AG04450 (cell line): ENCODE data around the gene TSPOAP1. TPM values are rescaled to one million over a fixed set of nuclear protein-coding genes. Genes with fewer than 3 reads are reported as not detected.

Experiments
- CTCF ChIA-PET: fragments of 300-600, 350-600 bp; formaldehyde crosslinking; extraction: SDS; loops from one replicate; lab custom pipeline; 2022; ENCODE audit warnings: antibody characterized with exemption, inconsistent platforms; lab: Charles Lee
- POLR2A ChIA-PET: fragments of 350-600 bp; formaldehyde crosslinking; extraction: SDS; loops from one replicate; lab custom pipeline; 2021; ENCODE audit warnings: antibody characterized with exemption, inconsistent platforms; lab: Yijun Ruan, JAX
- DNase-seq: peaks from one replicate; pipeline ENCODE4 v3.0.0-alpha.2; 2011; ENCODE audit warnings: low read depth, low spot score
- H3K27ac ChIP-seq: one replicate; pipeline ENCODE4 v1.5.1; 2012; ENCODE audit warnings: low read depth, low read length, control low read depth
- H3K27me3 ChIP-seq: one replicate; pipeline ENCODE4 v1.6.0; 2012; ENCODE audit warnings: low read length; ENCODE audit not compliant: control insufficient read depth, insufficient read depth
- H3K4me3 ChIP-seq: 2 replicates; pipeline ENCODE4 v1.5.1; 2011; ENCODE audit warnings: mild to moderate bottlenecking, low read depth, low read length, control low read depth
- H3K9me3 ChIP-seq: 2 replicates; pipeline ENCODE4 v1.5.1; 2012; ENCODE audit warnings: low read length; ENCODE audit not compliant: control insufficient read depth, insufficient read depth
- CTCF ChIP-seq: IDR thresholded peaks from 2 replicates; pipeline ENCODE4 v1.5.1; 2011; ENCODE audit warnings: low read depth, low read length, control low read depth, inconsistent platforms
- polyA minus RNA-seq: library from RNA; depleted of rRNA, polyadenylated mRNA; stranded (reverse); fragments of >200 nt; gene quantifications from 2 replicates; pipeline ENCODE4 v1.2.3, GENCODE V29; 2011; rRNA and poly(A)+ RNA removed
- polyA plus RNA-seq: library from polyadenylated mRNA; depleted of rRNA; stranded (reverse); fragments of >200 nt; gene quantifications from 2 replicates; pipeline ENCODE4 v1.2.3, GENCODE V29; 2011; rRNA removed

Gene TSPOAP1
- polyA plus RNA-seq (1.5 and 1.7 TPM in 2 replicates), polyA minus RNA-seq (1.8 and 2.3 TPM in 2 replicates)

GRCh38 chr17:58328195-58329034, at the start of gene TSPOAP1:
Gene TSPOAP1 (minus strand): TSS chr17:58328795. CDS start chr17:58327920, 875 bp downstream.
- CTCF ChIA-PET: interaction anchor here (1.4 kb wide), 1 partner anchor 11 kb away, joined by 4 read pairs; no protein-coding TSS in a partner anchor
- Histone ChIP-seq H3K4me3 (no peak within 1 kb of the TSS), H3K9me3 (no peaks in the 10 kb centered on the region; the same call in 1 of the 2 replicates), H3K27ac (no peak within 1 kb of the TSS), H3K27me3 (peaks cover 1% of the 10 kb centered on the region)
- DNase-seq: no peak
- POLR2A ChIA-PET: interaction anchor here (0.5 to 3.1 kb wide), 2 partner anchors 24 to 303 kb away, joined by 3 to 17 read pairs; partner anchors contain the start of gene SUPT4H1
- no peak for TF ChIP-seq CTCF

- no peak for TF ChIP-seq CTCF
- Histone ChIP-seq H3K9me3 (no peaks in the 10 kb centered on the region), H3K4me3 (no peak overlapping the region), H3K27me3 (peaks cover 17% of the 10 kb centered on the region), H3K27ac (no peak overlapping the region)
- CTCF ChIA-PET: no interaction called here
- POLR2A ChIA-PET: no interaction called here
- DNase-seq: no peak
Observed at GRCh38 chr17:58377661-58378060, 49.1 kb upstream of the TSPOAP1 start.

GRCh38 chr17:58377093-58377601, 48.6 kb upstream of the TSPOAP1 start:
- ChIA-PET CTCF (no interaction called here), POLR2A (no interaction called here)
- no peak overlapping the region for H3K27ac ChIP-seq
- no peak for DNase-seq
- peaks cover 17% of the 10 kb centered on the region for H3K27me3 ChIP-seq
- TF ChIP-seq CTCF: no peak
- H3K4me3 ChIP-seq: no peak overlapping the region
- no peaks in the 10 kb centered on the region for H3K9me3 ChIP-seq

- CTCF ChIA-PET: no interaction called here
- POLR2A ChIA-PET: no interaction called here
- Histone ChIP-seq H3K4me3 (no peak overlapping the region), H3K9me3 (no peaks in the 10 kb centered on the region), H3K27me3 (peaks cover 14% of the 10 kb centered on the region), H3K27ac (no peak overlapping the region)
- DNase-seq: no peak
- TF ChIP-seq CTCF: no peak
Observed at GRCh38 chr17:58376472-58377000, 47.9 kb upstream of the TSPOAP1 start.

- TF ChIP-seq CTCF: no peak
- POLR2A ChIA-PET: no interaction called here
- Histone ChIP-seq H3K9me3 (no peaks in the 10 kb centered on the region), H3K27ac (no peak overlapping the region), H3K4me3 (no peak overlapping the region), H3K27me3 (peaks cover 10% of the 10 kb centered on the region)
- CTCF ChIA-PET: no interaction called here
- DNase-seq: no peak
Observed at GRCh38 chr17:58375811-58376210, 47.2 kb upstream of the TSPOAP1 start.
